SK-N-SH (cell line): ENCODE data around the gene ARHGEF17.

ENCODE experiments used
- CTCF ChIP-seq: fragments of 200-600 bp; sonication (generic); IDR thresholded peaks from 2 replicates; pipeline ENCODE4 v1.6.1; 2017; ENCODE audit warnings: antibody characterized with exemption, mild to moderate bottlenecking, moderate library complexity
- EP300 ChIP-seq, 2 experiments: IDR thresholded peaks; 2 replicates each; pipeline versions ENCODE4 v1.4.0 to v1.6.1; 2012; ENCODE audit warnings: borderline replicate concordance in 1 of 2, low read depth in 1 of 2, low read length in 1 of 2
- FOXM1 ChIP-seq: IDR thresholded peaks from 2 replicates; pipeline ENCODE4 v1.4.0; 2012; ENCODE audit warnings: low read depth, mild to moderate bottlenecking
- GABPA ChIP-seq: IDR thresholded peaks from 2 replicates; pipeline ENCODE4 v1.4.0; 2012; ENCODE audit warnings: low read depth, mild to moderate bottlenecking
- MAX ChIP-seq: IDR thresholded peaks from 2 replicates; pipeline ENCODE4 v1.4.0; 2012; ENCODE audit warnings: low read depth
- POLR2AphosphoS5 ChIP-seq: IDR thresholded peaks from 2 replicates; pipeline ENCODE4 v1.6.1; 2012; ENCODE audit warnings: low read depth, low read length
- RAD21 ChIP-seq: IDR thresholded peaks from 2 replicates; pipeline ENCODE4 v1.6.1; 2012; ENCODE audit warnings: mild to moderate bottlenecking, low read length
- REST ChIP-seq: IDR thresholded peaks from 2 replicates; pipeline ENCODE4 v1.6.1; 2012; ENCODE audit warnings: mild to moderate bottlenecking, low read depth, low read length, moderate library complexity
- RFX5 ChIP-seq: IDR thresholded peaks from 2 replicates; pipeline ENCODE4 v1.6.1; 2012; ENCODE audit warnings: mild to moderate bottlenecking, improper control_type of control experiment, low read length
- RXRA ChIP-seq: IDR thresholded peaks from 2 replicates; pipeline ENCODE4 v1.4.0; 2012; ENCODE audit warnings: low read depth, mild to moderate bottlenecking, borderline replicate concordance
- SIN3A ChIP-seq: IDR thresholded peaks from 2 replicates; pipeline ENCODE4 v1.6.1; 2012; ENCODE audit warnings: low read depth, mild to moderate bottlenecking, low read length, moderate library complexity, borderline replicate concordance
- SMC3 ChIP-seq: IDR thresholded peaks from 2 replicates; pipeline ENCODE4 v1.6.1; 2012; ENCODE audit warnings: low read depth, low read length, improper control_type of control experiment
- YY1 ChIP-seq: IDR thresholded peaks from 2 replicates; pipeline ENCODE4 v1.4.0; 2012; ENCODE audit warnings: low read depth, mild to moderate bottlenecking
- ZBTB33 ChIP-seq: IDR thresholded peaks from 2 replicates; pipeline ENCODE4 v1.4.0; 2012; ENCODE audit warnings: low read depth, borderline replicate concordance

- no peak for TF ChIP-seq GABPA
- no peak for TF ChIP-seq MAX
- TF ChIP-seq CTCF: no peak
- TF ChIP-seq REST: no peak
- no peak for TF ChIP-seq YY1
- TF ChIP-seq POLR2AphosphoS5: no peak
- no peak for TF ChIP-seq SIN3A
- no peak for TF ChIP-seq SMC3
- TF ChIP-seq RAD21: no peak
- no peak for TF ChIP-seq EP300 (IDR thresholded peaks at IDR 0.05; ENCODE audit: borderline replicate concordance in 1 of 2, low read depth in 1 of 2, low read length in 1 of 2)
- TF ChIP-seq RXRA: no peak
- TF ChIP-seq ZBTB33: no peak
- no peak for TF ChIP-seq RFX5
- TF ChIP-seq FOXM1: no peak
These were observed 76.4 kb downstream of the ARHGEF17 start for GRCh38 chr11:73384531-73384871.
